Spleen (tissue), 3 donors: Measurements from ENCODE around the gene SMG6.

Experiments used
- POLR2A ChIP-seq, 3 donors: fragments of 450-650 bp; IDR thresholded peaks; one replicate each; pipeline ENCODE4 v1.5.1; 2017; ENCODE audit warnings: antibody characterized with exemption in 3 of 3, mild to moderate bottlenecking in 1 of 3
- POLR2AphosphoS5 ChIP-seq, 3 donors: sonication (generic); formaldehyde crosslinking; IDR thresholded peaks; one replicate each; pipeline ENCODE4 v1.5.1; 2017; ENCODE audit warnings: antibody characterized with exemption in 3 of 3

GRCh38 chr17:2090804-2091534 is 212.6 kb downstream of the SMG6 start:
- TF ChIP-seq POLR2A (IDR thresholded peaks at IDR 0.05): no peak
- peak in 1 of 3 donors; percentile 50 for TF ChIP-seq POLR2AphosphoS5 (IDR thresholded peaks at IDR 0.05)
